UCSD-AML1 (cell line): Measurements from ENCODE around the gene MPP3.
"Not testable (repeated sequence)": the region's sequence is repeated elsewhere in the genome, so short reads cannot be mapped to it uniquely, and the experiment has no call there.

Source experiments
- DNase-seq: peaks from one replicate; lab custom pipeline; 2025; ENCODE audit not compliant: unreplicated experiment; lab: John Stamatoyannopoulos, UW

The MPP3 gene

DNA sequence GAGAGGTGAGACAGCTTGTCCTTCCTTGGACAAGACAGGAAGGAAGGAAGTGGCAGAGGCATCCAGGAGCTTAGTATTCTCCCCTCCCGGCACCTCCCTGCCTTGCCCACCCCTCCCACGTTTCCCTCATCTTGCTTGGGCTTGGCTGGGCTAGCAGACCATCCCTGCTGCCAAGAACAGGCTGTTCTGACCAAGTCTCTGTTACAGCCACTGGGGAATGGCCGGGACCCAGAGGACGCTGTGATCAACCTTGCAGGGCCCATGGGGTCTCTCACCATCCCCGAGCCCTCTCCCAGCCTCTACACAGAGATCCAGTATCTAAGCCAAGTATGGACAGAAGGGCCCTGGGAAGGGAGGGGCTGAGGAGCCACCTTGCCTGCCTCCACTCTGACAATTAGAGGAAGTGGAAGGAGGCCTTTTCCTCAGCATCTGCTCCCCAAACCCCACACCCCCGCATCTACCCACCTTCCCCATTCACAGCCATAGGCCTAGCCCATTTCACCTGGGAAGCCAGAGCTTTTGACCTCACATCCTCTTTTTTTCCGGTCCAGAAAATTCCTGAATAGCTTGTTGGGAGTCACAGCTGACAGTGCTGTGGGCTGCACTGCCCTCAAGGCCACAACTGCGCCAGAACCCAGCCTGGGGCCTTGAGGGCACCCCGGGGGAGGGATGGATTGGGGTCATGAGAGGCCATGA, 28.1 kb upstream of the MPP3 start:
- DNase-seq: peak; percentile 41

GRCh38 chr17:43860077-43860725, 27.3 kb upstream of the MPP3 start:
- DNase-seq: no peak

GRCh38 chr17:43857957-43858600, 25.1 kb upstream of the MPP3 start:
- no peak for DNase-seq

GRCh38 chr17:43857141-43857540, 24.2 kb upstream of the MPP3 start:
- no peak for DNase-seq

- DNase-seq: no peak
Measured at GRCh38 chr17:43856141-43856540, 23.2 kb upstream of the MPP3 start.

GRCh38 chr17:43855061-43855460, 22.1 kb upstream of the MPP3 start:
- DNase-seq: no peak

DNA sequence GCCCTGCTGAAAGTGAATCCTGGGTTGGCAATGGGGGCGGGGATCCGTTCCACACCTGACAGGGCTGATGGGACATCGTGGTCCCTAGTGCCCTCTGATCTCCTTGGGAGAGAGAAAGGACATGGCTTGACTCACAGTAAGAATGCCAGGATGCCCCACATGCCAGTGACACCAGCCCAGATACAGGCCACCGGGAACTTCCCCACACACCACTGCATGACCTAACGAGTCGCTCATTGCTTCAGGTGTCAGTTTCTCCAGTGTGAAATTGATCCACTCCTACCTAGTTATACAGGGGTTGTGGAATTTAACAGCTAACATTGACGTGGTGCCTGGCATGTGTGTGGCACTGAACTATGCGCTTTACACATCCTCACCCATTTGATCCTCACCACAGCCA, 21.6 kb upstream of the MPP3 start:
- DNase-seq: no peak

- DNase-seq: no peak
Measured at GRCh38 chr17:43853546-43853945, 20.6 kb upstream of the MPP3 start.

GRCh38 chr17:43852571-43852970, 19.6 kb upstream of the MPP3 start:
- DNase-seq: no peak

DNA sequence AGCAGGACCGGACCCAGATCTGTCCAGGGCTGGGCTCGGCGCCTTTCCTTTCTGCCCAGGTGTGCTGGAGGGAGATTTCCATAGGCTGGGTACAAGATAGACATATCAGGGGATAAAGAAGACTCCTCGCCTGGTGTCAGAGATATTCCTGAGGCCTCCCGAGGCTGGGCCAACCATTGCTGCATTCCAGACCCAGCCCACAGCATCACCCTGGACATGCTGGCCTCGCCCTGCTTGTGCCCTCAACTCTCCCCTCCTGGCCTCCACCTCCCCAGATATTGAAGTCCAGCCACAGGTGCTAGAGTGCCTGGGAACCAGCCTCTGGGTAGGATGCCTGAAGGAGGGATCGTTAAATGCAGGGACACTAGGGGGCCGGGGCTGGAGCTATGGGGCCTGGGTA, 16.2 kb upstream of the MPP3 start:
- no peak for DNase-seq

DNA sequence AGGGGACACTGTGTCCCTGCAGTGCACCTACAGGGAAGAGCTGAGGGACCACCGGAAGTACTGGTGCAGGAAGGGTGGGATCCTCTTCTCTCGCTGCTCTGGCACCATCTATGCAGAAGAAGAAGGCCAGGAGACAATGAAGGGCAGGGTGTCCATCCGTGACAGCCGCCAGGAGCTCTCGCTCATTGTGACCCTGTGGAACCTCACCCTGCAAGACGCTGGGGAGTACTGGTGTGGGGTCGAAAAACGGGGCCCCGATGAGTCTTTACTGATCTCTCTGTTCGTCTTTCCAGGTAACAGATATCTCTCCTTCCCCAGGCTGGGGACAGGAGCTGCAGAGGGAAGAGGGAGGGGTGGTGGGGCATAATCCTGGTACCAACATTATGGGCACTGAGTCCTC, 15.7 kb upstream of the MPP3 start:
- no peak for DNase-seq

- peak; percentile 66 for DNase-seq
Measured at GRCh38 chr17:43846963-43847371, 14.0 kb upstream of the MPP3 start, which contains the start of gene CD300LG. Gene CD300LG (plus strand): TSS chr17:43847176. CDS start chr17:43847217, 41 bp downstream.

DNA sequence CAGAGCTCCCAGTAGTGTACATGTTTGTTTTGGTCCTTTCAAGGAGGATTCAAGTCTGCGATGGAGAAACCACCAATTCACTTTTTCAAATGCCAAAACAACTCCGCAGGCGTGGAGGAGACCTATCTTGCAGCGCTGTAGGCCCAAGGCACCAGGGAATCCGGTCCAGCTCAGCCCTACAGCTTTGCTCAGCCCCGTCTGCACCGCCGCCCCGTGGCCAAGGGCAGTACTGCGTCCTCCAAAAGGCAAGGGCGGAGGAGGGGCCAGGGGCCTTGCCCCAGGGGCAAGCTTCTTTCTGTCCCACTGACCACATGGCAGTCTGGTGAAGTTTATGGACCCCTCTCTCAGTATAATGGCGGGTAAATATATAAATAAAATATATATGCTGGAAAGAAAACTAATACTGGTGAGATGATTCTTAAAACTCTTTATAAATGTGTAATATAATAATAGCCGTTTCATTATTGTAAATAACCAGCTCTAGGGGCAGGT, 13.3 kb upstream of the MPP3 start:
- DNase-seq: peak; percentile 88

- DNase-seq: no peak
Measured at GRCh38 chr17:43845766-43846165, 12.8 kb upstream of the MPP3 start.

GRCh38 chr17:43844241-43844640, 11.3 kb upstream of the MPP3 start:
- DNase-seq: no peak

GRCh38 chr17:43842975-43843325, 10.0 kb upstream of the MPP3 start:
- no peak for DNase-seq

GRCh38 chr17:43842091-43842974, 9.4 kb upstream of the MPP3 start:
- not testable (repeated sequence) for DNase-seq

GRCh38 chr17:43841282-43841681, 8.3 kb upstream of the MPP3 start:
- DNase-seq: no peak

GRCh38 chr17:43840814-43841213, 7.9 kb upstream of the MPP3 start:
- DNase-seq: peak; percentile 36

DNA sequence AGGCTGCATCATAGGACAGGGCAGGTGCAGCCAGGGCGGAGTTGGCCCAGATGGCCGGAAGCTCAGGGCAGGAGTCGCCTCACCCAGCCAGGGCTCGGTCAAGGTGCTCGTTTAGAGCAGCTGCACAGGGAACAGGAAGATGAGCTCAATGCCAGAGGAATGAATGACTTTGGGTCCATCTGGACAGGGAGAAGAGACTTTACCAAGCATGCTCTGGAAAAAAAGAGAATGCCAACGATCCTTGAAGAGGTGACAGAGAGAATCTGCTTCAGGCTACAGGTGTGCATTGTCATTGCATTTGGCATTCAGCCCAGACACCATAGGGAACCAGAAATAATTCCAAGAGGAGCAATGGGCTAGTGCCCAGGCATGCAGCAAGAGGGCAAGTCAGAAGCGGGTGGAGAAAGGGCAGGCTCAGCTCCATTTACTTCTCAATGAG, 6.7 kb upstream of the MPP3 start:
- no peak for DNase-seq

- no peak for DNase-seq
Measured at GRCh38 chr17:43834106-43834505, 1.2 kb upstream of the MPP3 start.
